GM18907 (cell line): ENCODE data around the gene SLC7A11.
"Not testable (repeated sequence)": the region's sequence is repeated elsewhere in the genome, so short reads cannot be mapped to it uniquely, and the experiment has no call there.

Experiments
- ATAC-seq: cut with Tn5 transposase; IDR thresholded peaks from one replicate; pipeline ENCODE4 v1.9.1; 2021; ENCODE audit warnings: mild to moderate bottlenecking, moderate library complexity; ENCODE audit not compliant: unreplicated experiment

SLC7A11 gene

GRCh38 chr4:138243369-138243768, 1.2 kb upstream of the SLC7A11 start:
- ATAC-seq, result no peak

- ATAC-seq, result no peak
Observed at GRCh38 chr4:138242834-138243156, 646 bp upstream of the SLC7A11 start.

- peak; percentile 8 for ATAC-seq
Observed at GRCh38 chr4:138241281-138242075, 671 bp downstream of the SLC7A11 start.

- ATAC-seq, result no peak
Observed at GRCh38 chr4:138239491-138239890, 2.7 kb downstream of the SLC7A11 start.

GRCh38 chr4:138238521-138239292, 3.4 kb downstream of the SLC7A11 start:
- no peak for ATAC-seq

GRCh38 chr4:138237132-138237531, 5.0 kb downstream of the SLC7A11 start:
- ATAC-seq, result not testable (repeated sequence)

GRCh38 chr4:138236037-138236436, 6.1 kb downstream of the SLC7A11 start:
- ATAC-seq, result peak; percentile 4

GRCh38 chr4:138235419-138235952, 6.7 kb downstream of the SLC7A11 start:
- ATAC-seq, result peak; percentile 60

- no peak for ATAC-seq
Observed at GRCh38 chr4:138234248-138234647, 7.9 kb downstream of the SLC7A11 start.

GRCh38 chr4:138233313-138234034, 8.7 kb downstream of the SLC7A11 start:
- ATAC-seq, result no peak

- ATAC-seq, result no peak
Observed at GRCh38 chr4:138232364-138232763, 9.8 kb downstream of the SLC7A11 start.

GRCh38 chr4:138230048-138230447, 12.1 kb downstream of the SLC7A11 start:
- no peak for ATAC-seq

- no peak for ATAC-seq
Observed at GRCh38 chr4:138229160-138229559, 13.0 kb downstream of the SLC7A11 start.

GRCh38 chr4:138226351-138226750, 15.8 kb downstream of the SLC7A11 start:
- no peak for ATAC-seq

GRCh38 chr4:138225477-138225876, 16.7 kb downstream of the SLC7A11 start:
- ATAC-seq, result no peak

GRCh38 chr4:138224614-138225013, 17.5 kb downstream of the SLC7A11 start:
- no peak for ATAC-seq

GRCh38 chr4:138223231-138223910, 18.8 kb downstream of the SLC7A11 start:
- ATAC-seq, result peak; percentile 71

GRCh38 chr4:138222046-138222445, 20.1 kb downstream of the SLC7A11 start:
- ATAC-seq, result no peak

- ATAC-seq, result no peak
Observed at GRCh38 chr4:138218976-138219375, 23.2 kb downstream of the SLC7A11 start.

GRCh38 chr4:138217567-138217966, 24.6 kb downstream of the SLC7A11 start:
- no peak for ATAC-seq
